Chondrocyte (in vitro differentiated cells): Measurements from ENCODE around the gene FAU. TPM values are rescaled to one million over a fixed set of nuclear protein-coding genes. Genes with fewer than 3 reads are reported as not detected.
A peak's percentile ranks its signal among the peaks of the same experiment; 100 is the strongest.
"Not testable (repeated sequence)": the region's sequence is repeated elsewhere in the genome, so short reads cannot be mapped to it uniquely, and the experiment has no call there.

Experiments used
- DNase-seq: peaks from one replicate; pipeline ENCODE4 v3.0.0; 2021; ENCODE audit warnings: mixed read lengths, low spot score
- H3K27ac Mint-ChIP-seq: one replicate; pipeline ENCODE4 v1.8.0; 2021; ENCODE audit warnings: mild to moderate bottlenecking, moderate library complexity, mixed read lengths; ENCODE audit not compliant: unreplicated experiment
- H3K27me3 Mint-ChIP-seq: 2 replicates; pipeline ENCODE4 v1.8.0; 2021; ENCODE audit warnings: low read depth, mixed read lengths
- H3K36me3 Mint-ChIP-seq: 2 replicates; pipeline ENCODE4 v1.8.0; 2021; ENCODE audit warnings: low read depth, mixed read lengths
- H3K4me1 Mint-ChIP-seq: 2 replicates; pipeline ENCODE4 v1.8.0; 2021; ENCODE audit warnings: low read depth, mild to moderate bottlenecking, mixed read lengths
- H3K4me3 Mint-ChIP-seq: one replicate; pipeline ENCODE4 v1.8.0; 2021; ENCODE audit warnings: mild to moderate bottlenecking, moderate library complexity, mixed read lengths; ENCODE audit not compliant: unreplicated experiment
- H3K9me3 Mint-ChIP-seq: 2 replicates; pipeline ENCODE4 v1.8.0; 2021; ENCODE audit warnings: low read depth, mixed read lengths
- CTCF ChIP-seq: fragments of 200-600 bp; sonication (generic); IDR thresholded peaks from 2 replicates; pipeline ENCODE4 v1.5.0; 2021; ENCODE audit warnings: antibody characterized with exemption, mild to moderate bottlenecking, moderate library complexity
- total RNA-seq: library from RNA; stranded (reverse); gene quantifications from 3 replicates; pipeline ENCODE4 v1.2.1, GENCODE V29; 2021

FAU gene
- total RNA-seq, 1 donor from 2014 or later = 506 TPM

- peaks cover 2% of the 10 kb centered on the region for H3K27me3 Mint-ChIP-seq
- no peak overlapping the region for H3K27ac Mint-ChIP-seq
- no peak overlapping the region for H3K4me3 Mint-ChIP-seq
- DNase-seq = no peak
- no peak for TF ChIP-seq CTCF
- H3K36me3 Mint-ChIP-seq = no peaks in the 10 kb centered on the region
- H3K4me1 Mint-ChIP-seq = no peaks in the 10 kb centered on the region
- H3K9me3 Mint-ChIP-seq = no peaks in the 10 kb centered on the region
Observed at GRCh38 chr11:65156926-65157325, 35.0 kb upstream of the FAU start.

GRCh38 chr11:65156256-65156655, 34.3 kb upstream of the FAU start:
- no peak for TF ChIP-seq CTCF
- DNase-seq = no peak
- H3K9me3 Mint-ChIP-seq = no peaks in the 10 kb centered on the region
- H3K4me1 Mint-ChIP-seq = peaks cover under 1% of the 10 kb centered on the region
- no peaks in the 10 kb centered on the region for H3K36me3 Mint-ChIP-seq
- peaks cover 2% of the 10 kb centered on the region for H3K27me3 Mint-ChIP-seq
- H3K27ac Mint-ChIP-seq = no peak overlapping the region
- H3K4me3 Mint-ChIP-seq = no peak overlapping the region

GRCh38 chr11:65152122-65152521, 30.2 kb upstream of the FAU start:
- Mint-ChIP-seq H3K36me3 (no peaks in the 10 kb centered on the region), H3K4me3 (no peak overlapping the region), H3K27ac (no peak overlapping the region), H3K4me1 (peaks cover 17% of the 10 kb centered on the region), H3K27me3 (no peaks in the 10 kb centered on the region), H3K9me3 (no peaks in the 10 kb centered on the region)
- TF ChIP-seq CTCF = no peak
- no peak for DNase-seq

GRCh38 chr11:65151331-65151899, 29.5 kb upstream of the FAU start:
- Mint-ChIP-seq H3K36me3 (no peaks in the 10 kb centered on the region), H3K27ac (peak overlapping the region; percentile 94), H3K4me3 (no peak overlapping the region), H3K4me1 (peaks cover 17% of the 10 kb centered on the region), H3K27me3 (no peaks in the 10 kb centered on the region), H3K9me3 (no peaks in the 10 kb centered on the region)
- no peak for TF ChIP-seq CTCF
- no peak for DNase-seq

GRCh38 chr11:65150509-65151299, 28.8 kb upstream of the FAU start:
- Mint-ChIP-seq H3K27ac (peak overlapping the region; percentile 94), H3K4me1 (peaks cover 17% of the 10 kb centered on the region), H3K36me3 (no peaks in the 10 kb centered on the region), H3K9me3 (no peaks in the 10 kb centered on the region), H3K27me3 (peaks cover under 1% of the 10 kb centered on the region), H3K4me3 (peak overlapping the region; percentile 47)
- TF ChIP-seq CTCF = peak; percentile 27
- no peak for DNase-seq

- peak overlapping the region; percentile 94 for H3K27ac Mint-ChIP-seq
- not testable (repeated sequence) for H3K27me3 Mint-ChIP-seq
- H3K4me1 Mint-ChIP-seq = peaks cover 17% of the 10 kb centered on the region
Observed at GRCh38 chr11:65150131-65150508, 28.2 kb upstream of the FAU start.

More at GRCh38 chr11:65150131-65150508, 28.2 kb upstream of the FAU start:
- H3K36me3 Mint-ChIP-seq, DNase-seq, H3K9me3 Mint-ChIP-seq: not testable (repeated sequence)
- peak overlapping the region; percentile 47 for H3K4me3 Mint-ChIP-seq
